ENCODE measurements around the gene HUS1.
A peak's percentile ranks its signal among the peaks of the same experiment; 100 is the strongest.
"Not testable (repeated sequence)": the region's sequence is repeated elsewhere in the genome, so short reads cannot be mapped to it uniquely, and the experiment has no call there.

Gene HUS1

GRCh38 chr7:47979145-47979831 lies at the start of gene HUS1:
HUS1 (minus strand) TSS chr7:47979615; CDS start chr7:47979519, 96 bp downstream.
- DNase-seq (ENCODE audit: low read depth): peak; percentile 86

GRCh38 chr7:48028938-48029337 lies 49.5 kb upstream of the HUS1 start, which contains the start of gene SUN3:
SUN3 (minus strand) TSS chr7:48029107; CDS start chr7:48028938, 169 bp downstream.
- DNase-seq (ENCODE audit: low read depth): no peak

- no peak for DNase-seq (ENCODE audit: low read depth)
These were observed 46.2 kb upstream of the HUS1 start for GRCh38 chr7:48025624-48026023.

GRCh38 chr7:48017674-48018073 lies 38.3 kb upstream of the HUS1 start:
- no peak for DNase-seq (ENCODE audit: low read depth)

GRCh38 chr7:48016641-48017040 lies 37.2 kb upstream of the HUS1 start:
- no peak for DNase-seq (ENCODE audit: low read depth)

- no peak for DNase-seq (ENCODE audit: low read depth)
These were observed 32.5 kb upstream of the HUS1 start for GRCh38 chr7:48011951-48012350.

- no peak for DNase-seq (ENCODE audit: low read depth)
These were observed 31.9 kb upstream of the HUS1 start for GRCh38 chr7:48011323-48011722.

GRCh38 chr7:48009954-48010353 lies 30.5 kb upstream of the HUS1 start:
- DNase-seq (ENCODE audit: low read depth): no peak

- DNase-seq (ENCODE audit: low read depth): no peak
These were observed 29.8 kb upstream of the HUS1 start for GRCh38 chr7:48009257-48009656.

- no peak for DNase-seq (ENCODE audit: low read depth)
These were observed 27.5 kb upstream of the HUS1 start for GRCh38 chr7:48006866-48007265.

GRCh38 chr7:48004638-48005037 lies 25.2 kb upstream of the HUS1 start:
- no peak for DNase-seq (ENCODE audit: low read depth)

- DNase-seq (ENCODE audit: low read depth): no peak
These were observed 24.6 kb upstream of the HUS1 start for GRCh38 chr7:48004032-48004431.

GRCh38 chr7:48000164-48000563 lies 20.7 kb upstream of the HUS1 start:
- DNase-seq (ENCODE audit: low read depth): not testable (repeated sequence)

GRCh38 chr7:47999413-47999812 lies 20.0 kb upstream of the HUS1 start:
- DNase-seq (ENCODE audit: low read depth): no peak

GRCh38 chr7:47992446-47992845 lies 13.0 kb upstream of the HUS1 start:
- no peak for DNase-seq (ENCODE audit: low read depth)

GRCh38 chr7:47991741-47992311 lies 12.4 kb upstream of the HUS1 start:
- peak; percentile 79 for DNase-seq (ENCODE audit: low read depth)

- DNase-seq (ENCODE audit: low read depth): no peak
These were observed 11.9 kb upstream of the HUS1 start for GRCh38 chr7:47991270-47991669.

- DNase-seq (ENCODE audit: low read depth): no peak
These were observed 11.2 kb upstream of the HUS1 start for GRCh38 chr7:47990592-47990991.

- DNase-seq (ENCODE audit: low read depth): not testable (repeated sequence)
These were observed 10.4 kb upstream of the HUS1 start for GRCh38 chr7:47989607-47990400.

GRCh38 chr7:47988496-47989386 lies 9.3 kb upstream of the HUS1 start:
- DNase-seq (ENCODE audit: low read depth): no peak

GRCh38 chr7:47982610-47983009 lies 3.2 kb upstream of the HUS1 start:
- DNase-seq (ENCODE audit: low read depth): no peak

- DNase-seq (ENCODE audit: low read depth): not testable (repeated sequence)
These were observed 1.2 kb upstream of the HUS1 start for GRCh38 chr7:47980648-47981047.
